K562 (cell line): ENCODE data around the gene SMCO1. TPM values are rescaled to one million over a fixed set of nuclear protein-coding genes. Genes with fewer than 3 reads are reported as not detected.
"Not testable (repeated sequence)": the region's sequence is repeated elsewhere in the genome, so short reads cannot be mapped to it uniquely, and the experiment has no call there.

Source experiments
- CBFA2T2 ChIP-seq: fragments of 450-650 bp; conservative IDR thresholded peaks from 2 replicates; pipeline ENCODE4 v1.6.1; 2017; ENCODE audit warnings: mild to moderate bottlenecking
- CTBP1 ChIP-seq: fragments of 450-650 bp; IDR thresholded peaks from 2 replicates; pipeline ENCODE4 v1.6.1; 2016; ENCODE audit warnings: borderline replicate concordance
- DPF2 ChIP-seq: fragments of 450-650 bp; IDR thresholded peaks from 2 replicates; pipeline ENCODE4 v1.6.1; 2016
- EP300 ChIP-seq: IDR thresholded peaks from 2 replicates; pipeline ENCODE4 v1.6.1; 2012; ENCODE audit warnings: low read length, improper control_type of control experiment
- FOXM1 ChIP-seq, 2 experiments: fragments of 450-650 bp in 1 of 2; sonication (generic) in 1 of 2; formaldehyde crosslinking in 1 of 2; IDR thresholded peaks; 2 replicates each; pipeline versions ENCODE4 v1.6.1 to v1.9.0; 2017 to 2022; ENCODE audit warnings: low read depth in 2 of 2, mild to moderate bottlenecking in 2 of 2, missing genetic modification reagents in 1 of 2, moderate library complexity in 1 of 2
- GABPB1 ChIP-seq: sonication (generic); formaldehyde crosslinking; IDR thresholded peaks from 2 replicates; pipeline ENCODE4 v1.8.0; 2022; ENCODE audit warnings: mild to moderate bottlenecking, missing genetic modification reagents
- HMGN3 ChIP-seq: IDR thresholded peaks from 2 replicates; pipeline ENCODE4 v1.6.1; 2011; ENCODE audit warnings: borderline replicate concordance, low read depth, mild to moderate bottlenecking, mixed read lengths, low read length; ENCODE audit not compliant: insufficient read length; ENCODE audit errors: extremely low read depth
- JUND ChIP-seq, 2 experiments: IDR thresholded peaks; 2 replicates in 1 of 2; 3 replicates in 1 of 2; pipeline ENCODE4 v1.6.1; 2011; ENCODE audit warnings: borderline replicate concordance in 2 of 2, low read depth in 2 of 2, low read length in 2 of 2, improper control_type of control experiment in 1 of 2, missing biosample characterization in 1 of 2, missing genetic modification characterization in 1 of 2, missing genetic modification reagents in 1 of 2
- KLF16 ChIP-seq: IDR thresholded peaks from 2 replicates; pipeline ENCODE4 v1.6.1; 2016; ENCODE audit warnings: antibody characterized with exemption
- LEF1 ChIP-seq: fragments of 450-650 bp; IDR thresholded peaks from 2 replicates; pipeline ENCODE4 v1.6.1; 2016; ENCODE audit warnings: mild to moderate bottlenecking
- MAZ ChIP-seq, 2 experiments: fragments of 450-650 bp in 1 of 2; sonication (generic) in 1 of 2; formaldehyde crosslinking; IDR thresholded peaks in 1 of 2; conservative IDR thresholded peaks in 1 of 2; 2 replicates each; pipeline versions ENCODE4 v1.4.0 to v1.5.0; 2020; ENCODE audit warnings: mild to moderate bottlenecking in 1 of 2, missing genetic modification reagents in 1 of 2
- NR2C2 ChIP-seq, 2 experiments: fragments of 200-800 bp in 1 of 2; sonication (Bioruptor generic) in 1 of 2; sonication (generic) in 1 of 2; formaldehyde crosslinking in 1 of 2; IDR thresholded peaks; 2 replicates each; pipeline versions ENCODE4 v1.6.1 to v1.8.0; 2016 to 2022; ENCODE audit warnings: mild to moderate bottlenecking in 1 of 2, missing compliant biosample characterization in 1 of 2, missing genetic modification characterization in 1 of 2, missing genetic modification reagents in 1 of 2
- SMARCA4 ChIP-seq: fragments of 450-650 bp; IDR thresholded peaks from 2 replicates; pipeline ENCODE4 v1.6.1; 2016
- SRF ChIP-seq, 2 experiments: fragments of 250-450, 450-650 bp in 1 of 2; sonication (Bioruptor Pico) in 1 of 2; sonication (generic) in 1 of 2; formaldehyde crosslinking; IDR thresholded peaks; 2 replicates each; pipeline versions ENCODE4 v1.5.0 to v1.5.1; 2020 to 2022; ENCODE audit warnings: mild to moderate bottlenecking in 1 of 2, missing genetic modification reagents in 1 of 2
- STAT5A ChIP-seq: IDR thresholded peaks from 2 replicates; pipeline ENCODE4 v1.6.1; 2012; ENCODE audit warnings: low read length, inconsistent platforms, borderline replicate concordance
- TBL1XR1 ChIP-seq, 2 experiments: IDR thresholded peaks; 2 replicates each; pipeline ENCODE4 v1.6.1; 2012; ENCODE audit warnings: improper control_type of control experiment in 2 of 2, low read length in 2 of 2, mild to moderate bottlenecking in 1 of 2
- TCF3 ChIP-seq: sonication (generic); formaldehyde crosslinking; IDR thresholded peaks from 2 replicates; pipeline ENCODE4 v1.4.0; 2020; ENCODE audit warnings: mild to moderate bottlenecking, missing genetic modification reagents
- ZNF274 ChIP-seq: IDR thresholded peaks from 2 replicates; pipeline ENCODE4 v1.6.1; 2011; ENCODE audit warnings: low read depth, mild to moderate bottlenecking, low read length, moderate library complexity, borderline replicate concordance
- polyA plus RNA-seq, 8 experiments: library from polyadenylated mRNA; depleted of rRNA in 4 of 8; stranded (reverse) in 5 of 8; unstranded in 3 of 8; fragments of >200 nt; fragmentation: Nextera tagmentation in 2 of 8; fragmentation: Illumina TruSeq in 1 of 8; extraction: Ambion mirVana in 2 of 8; extraction: Trizol in 1 of 8; gene quantifications; 2 replicates each; pipeline versions ENCODE4 v1.2.1 to v1.2.3, GENCODE V29; 2011 to 2014; ENCODE audit warnings: inconsistent platforms in 1 of 8, missing spikeins in 1 of 8
- total RNA-seq, 7 experiments: library from RNA; depleted of rRNA in 6 of 7; stranded (reverse); fragments of >200 nt in 6 of 7; fragmentation: Illumina TruSeq in 2 of 7; extraction: Trizol in 2 of 7; gene quantifications; 2 replicates each; pipeline versions ENCODE4 v1.2.1 to v1.2.3, GENCODE V29; 2011 to 2021; ENCODE audit warnings: low replicate concordance in 1 of 7
- TF ChIP-seq, protein P1 (sequence below), 2 experiments: fragments of 450-650 bp; conservative IDR thresholded peaks; 2 replicates each; pipeline ENCODE4 v1.6.1; 2017; ENCODE audit warnings: mild to moderate bottlenecking in 2 of 2, moderate library complexity in 2 of 2
- TF ChIP-seq, protein P2 (sequence below): fragments of 450-650 bp; IDR thresholded peaks from 2 replicates; pipeline ENCODE4 v1.6.1; 2016; ENCODE audit warnings: missing biosample characterization, missing genetic modification characterization

Gene SMCO1
- total and polyA plus RNA-seq, 9 of the 15 experiments (the other 6 are each of a cell fraction or from before 2014, with no cell fraction given), result 0.05 to 0.35 (median 0.12) TPM; not detected in 5

DNA sequence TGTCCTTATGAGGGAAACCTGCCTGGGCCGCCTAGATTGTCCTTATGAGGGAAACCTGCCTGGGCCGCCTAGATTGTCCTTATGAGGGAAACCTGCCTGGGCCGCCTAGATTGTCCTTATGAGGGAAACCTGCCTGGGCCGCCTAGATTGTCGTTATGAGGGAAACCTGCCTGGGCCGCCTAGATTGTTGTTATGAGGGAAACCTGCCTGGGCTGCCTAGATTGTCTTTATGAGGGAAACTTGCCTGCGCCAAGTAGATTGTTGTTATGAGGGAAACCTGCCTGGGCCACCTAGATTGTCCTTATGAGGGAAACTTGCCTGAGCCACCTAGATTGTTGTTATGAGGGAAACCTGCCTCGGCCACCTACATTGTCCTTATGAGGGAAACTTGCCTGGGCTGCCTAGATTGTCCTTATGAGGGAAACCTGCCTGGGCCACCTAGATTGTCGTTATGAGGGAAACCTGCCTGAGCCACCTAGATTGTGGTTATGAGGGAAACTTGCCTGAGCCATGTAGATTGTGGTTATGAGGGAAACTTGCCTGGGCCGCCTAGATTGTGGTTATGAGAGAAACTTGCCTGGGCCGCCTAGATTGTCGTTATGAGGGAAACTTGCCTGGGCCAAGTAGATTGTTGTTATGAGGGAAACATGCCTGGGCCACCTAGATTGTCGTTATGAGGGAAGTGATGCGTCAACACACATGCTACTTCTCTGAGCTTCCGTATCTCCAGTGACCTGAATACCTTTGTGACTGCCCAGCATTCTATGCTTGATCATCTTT is 3.3 kb downstream of the SMCO1 start (continued):
- TF ChIP-seq DPF2 (peak; percentile 88), SMARCA4 (peak; percentile 75), TCF3 (CRISPR knock-in tag) (peak; percentile 97), STAT5A (peak; percentile 97), CBFA2T2 (peak; percentile 98), HMGN3 (peak; percentile 84), SRF (CRISPR knock-in tag; IDR thresholded peaks at IDR 0.05) (peak in 1 of 2 experiments; percentile 69; a peak in 2 of 4 replicates), JUND (IDR thresholded peaks at IDR 0.05; ENCODE audit: borderline replicate concordance, low read depth, low read length) (peak; percentile 81), NR2C2 (tag; IDR thresholded peaks at IDR 0.05) (peak; percentile 50), MAZ (CRISPR knock-in tag; conservative IDR thresholded peaks at IDR 0.05 in 1 of 2, IDR thresholded peaks at IDR 0.05 in 1 of 2) (0 out of 4 replicates have a peak, but pooled peaks of 1 of the 2 experiments have one; percentile 18), KLF16 (peak; percentile 98), GABPB1 (CRISPR knock-in tag) (peak; percentile 62), EP300 (peak; percentile 98), LEF1 (peak; percentile 24; the same call in 1 of the 2 replicates), TBL1XR1 (IDR thresholded peaks at IDR 0.05; ENCODE audit: low read length in 2 of 2) (peak; percentile 88 to 95), CTBP1 (peak; percentile 55; the same call in 1 of the 2 replicates), ZNF274 (peak; percentile 87; the same call in 1 of the 2 replicates), FOXM1 (IDR thresholded peaks at IDR 0.05; ENCODE audit: low read depth) (peak; percentile 83)
- TF ChIP-seq JUND (tag; IDR thresholded peaks at IDR 0.05; ENCODE audit: borderline replicate concordance, low read depth, low read length); NR2C2 (CRISPR knock-in tag; IDR thresholded peaks at IDR 0.05); FOXM1 (CRISPR knock-in tag; IDR thresholded peaks at IDR 0.05; ENCODE audit: low read depth): not testable (repeated sequence)
- TF ChIP-seq, protein P1, sequence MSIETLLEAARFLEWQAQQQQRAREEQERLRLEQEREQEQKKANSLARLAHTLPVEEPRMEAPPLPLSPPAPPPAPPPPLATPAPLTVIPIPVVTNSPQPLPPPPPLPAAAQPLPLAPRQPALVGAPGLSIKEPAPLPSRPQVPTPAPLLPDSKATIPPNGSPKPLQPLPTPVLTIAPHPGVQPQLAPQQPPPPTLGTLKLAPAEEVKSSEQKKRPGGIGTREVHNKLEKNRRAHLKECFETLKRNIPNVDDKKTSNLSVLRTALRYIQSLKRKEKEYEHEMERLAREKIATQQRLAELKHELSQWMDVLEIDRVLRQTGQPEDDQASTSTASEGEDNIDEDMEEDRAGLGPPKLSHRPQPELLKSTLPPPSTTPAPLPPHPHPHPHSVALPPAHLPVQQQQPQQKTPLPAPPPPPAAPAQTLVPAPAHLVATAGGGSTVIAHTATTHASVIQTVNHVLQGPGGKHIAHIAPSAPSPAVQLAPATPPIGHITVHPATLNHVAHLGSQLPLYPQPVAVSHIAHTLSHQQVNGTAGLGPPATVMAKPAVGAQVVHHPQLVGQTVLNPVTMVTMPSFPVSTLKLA (conservative IDR thresholded peaks at IDR 0.05), result 0 out of 4 replicates have a peak, but pooled peaks of 1 of the 2 experiments have one; percentile 22
- TF ChIP-seq, protein P2, sequence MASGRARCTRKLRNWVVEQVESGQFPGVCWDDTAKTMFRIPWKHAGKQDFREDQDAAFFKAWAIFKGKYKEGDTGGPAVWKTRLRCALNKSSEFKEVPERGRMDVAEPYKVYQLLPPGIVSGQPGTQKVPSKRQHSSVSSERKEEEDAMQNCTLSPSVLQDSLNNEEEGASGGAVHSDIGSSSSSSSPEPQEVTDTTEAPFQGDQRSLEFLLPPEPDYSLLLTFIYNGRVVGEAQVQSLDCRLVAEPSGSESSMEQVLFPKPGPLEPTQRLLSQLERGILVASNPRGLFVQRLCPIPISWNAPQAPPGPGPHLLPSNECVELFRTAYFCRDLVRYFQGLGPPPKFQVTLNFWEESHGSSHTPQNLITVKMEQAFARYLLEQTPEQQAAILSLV, result 0 out of 2 replicates have a peak, but pooled peaks have one; percentile 9
